OCI-LY7 (cell line): ENCODE data around the gene TAB3. TPM values are rescaled to one million over a fixed set of nuclear protein-coding genes. Genes with fewer than 3 reads are reported as not detected.

Experiments used
- BruUV-seq: library from RNA; stranded (reverse); fragments of 400-500 nt; replicated peaks from 2 replicates; lab custom pipeline; 2021; lab: Mats Ljungman, UMichigan
- CTCF ChIA-PET: fragments of 300-600 bp; sonication (Branson Sonifier 250); formaldehyde crosslinking; loops from one replicate; lab custom pipeline; 2022; ENCODE audit warnings: antibody characterized with exemption; ENCODE audit not compliant: unreplicated experiment; lab: Charles Lee
- POLR2A ChIA-PET: fragments of 300-600 bp; sonication (Branson Sonifier 250); formaldehyde crosslinking; loops from one replicate; lab custom pipeline; 2022; ENCODE audit warnings: antibody characterized with exemption; lab: Charles Lee
- DNase-seq: peaks from one replicate; pipeline ENCODE4 v3.0.0-alpha.2; 2015; ENCODE audit warnings: low spot score
- H2AFZ ChIP-seq: fragments of 200-600 bp; sonication (generic), shearing (Covaris generic); 2 replicates; pipeline ENCODE4 v1.6.1; 2014; ENCODE audit warnings: mild to moderate bottlenecking, antibody characterized with exemption, low read length, moderate library complexity
- H3K27ac ChIP-seq: fragments of 200-600 bp; sonication (generic); 2 replicates; pipeline ENCODE4 v1.5.1; 2014; ENCODE audit warnings: mixed run types, low read depth, mild to moderate bottlenecking, moderate library complexity, low read length, inconsistent platforms; ENCODE audit not compliant: poor library complexity, severe bottlenecking
- H3K36me3 ChIP-seq: fragments of 200-600 bp; sonication (generic); 2 replicates; pipeline ENCODE4 v1.6.1; 2014; ENCODE audit warnings: mild to moderate bottlenecking, antibody characterized with exemption, low read length, moderate library complexity, mixed read lengths; ENCODE audit not compliant: insufficient read depth
- H3K4me1 ChIP-seq: fragments of 200-600 bp; sonication (generic); 2 replicates; pipeline ENCODE4 v1.5.1; 2014; ENCODE audit warnings: mild to moderate bottlenecking, low read length; ENCODE audit not compliant: insufficient read depth, poor library complexity, severe bottlenecking
- H3K4me2 ChIP-seq: fragments of 200-600 bp; sonication (generic); 2 replicates; pipeline ENCODE4 v1.6.1; 2014; ENCODE audit warnings: mild to moderate bottlenecking, low read length
- H3K4me3 ChIP-seq: fragments of 200-600 bp; sonication (generic); 2 replicates; pipeline ENCODE4 v1.5.1; 2014; ENCODE audit warnings: mild to moderate bottlenecking, low read depth, low read length; ENCODE audit not compliant: poor library complexity, severe bottlenecking
- H3K79me2 ChIP-seq: fragments of 200-600 bp; sonication (generic); 2 replicates; pipeline ENCODE4 v1.6.1; 2016; ENCODE audit warnings: low read depth, mild to moderate bottlenecking, low read length, moderate library complexity, mixed read lengths; ENCODE audit not compliant: insufficient read depth
- H3K9me2 ChIP-seq: fragments of 200-600 bp; sonication (generic); 2 replicates; pipeline ENCODE4 v1.6.1; 2016; ENCODE audit warnings: mild to moderate bottlenecking, low read length, mixed read lengths; ENCODE audit not compliant: insufficient read depth
- H3K9me3 ChIP-seq: fragments of 200-600 bp; sonication (generic); 2 replicates; pipeline ENCODE4 v1.6.1; 2014; ENCODE audit warnings: mild to moderate bottlenecking, mixed run types, low read length, mixed read lengths
- H4K20me1 ChIP-seq: fragments of 200-600 bp; sonication (generic); 2 replicates; pipeline ENCODE4 v1.6.1; 2014; ENCODE audit warnings: mild to moderate bottlenecking, antibody characterized with exemption, low read length, moderate library complexity, mixed read lengths; ENCODE audit not compliant: insufficient read depth
- EZH2phosphoT487 ChIP-seq: fragments of 200-600 bp; sonication (generic); IDR thresholded peaks from 2 replicates; pipeline ENCODE4 v1.6.1; 2018; ENCODE audit warnings: low read depth, borderline replicate concordance, mild to moderate bottlenecking, mixed run types, antibody characterized with exemption, low read length, moderate library complexity, mixed read lengths
- intact Hi-C: fragments of 100-400 bp; cut with micrococcal nuclease; formaldehyde crosslinking; loops from one replicate; pipeline ENCODE4 v1.10.0; 2022; ENCODE audit not compliant: unreplicated experiment
- total RNA-seq, 2 experiments: library from RNA; depleted of rRNA in 1 of 2; stranded (reverse); fragments of >200 nt in 1 of 2; shearing (Covaris generic) in 1 of 2; gene quantifications; 2 replicates each; pipeline ENCODE4 v1.2.3, GENCODE V29; 2014 to 2022
- TF ChIP-seq, protein P1 (sequence below): fragments of 200-600 bp; sonication (generic); conservative IDR thresholded peaks from 2 replicates; pipeline ENCODE4 v1.5.1; 2014; ENCODE audit warnings: mild to moderate bottlenecking, antibody characterized with exemption, low read length, moderate library complexity, mixed read lengths

Gene TAB3
- total RNA-seq, 2 experiments from 2014 or later, result 13.8 to 14.6 TPM

DNA sequence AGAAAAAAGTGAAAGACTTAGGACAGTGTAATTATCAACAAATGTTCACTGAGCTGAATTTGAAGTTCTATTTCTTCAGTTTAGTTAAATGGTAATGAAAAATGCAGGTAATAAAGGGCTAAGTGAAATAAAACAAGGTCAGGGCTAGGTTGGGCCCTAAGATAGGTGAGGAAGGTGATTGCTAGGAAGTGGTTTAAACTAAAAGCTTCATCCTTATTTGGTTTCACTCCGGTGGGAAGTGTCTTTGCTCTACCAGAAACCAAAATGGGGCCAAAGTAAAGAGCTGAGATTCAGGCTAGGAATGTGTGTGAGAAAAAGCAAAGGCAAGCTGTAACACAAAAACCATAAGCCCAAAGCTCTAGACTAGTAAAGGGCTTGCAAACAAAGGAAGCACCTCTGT is 31.0 kb downstream of the TAB3 start:
- no peaks in the 10 kb centered on the region for H3K79me2 ChIP-seq
- H3K4me3 ChIP-seq, result no peak overlapping the region
- H3K27ac ChIP-seq, result no peak overlapping the region
- peaks cover 35% of the 10 kb centered on the region for H3K36me3 ChIP-seq
- ChIA-PET CTCF (no interaction called here), POLR2A (interaction anchor here (0.6 kb wide), 1 partner anchor 219 kb away, joined by 3 read pairs; no protein-coding TSS in a partner anchor)
- no peaks in the 10 kb centered on the region for H3K9me3 ChIP-seq
- H3K9me2 ChIP-seq, result no peaks in the 10 kb centered on the region
- no peak overlapping the region for H3K4me2 ChIP-seq
- intact Hi-C loops, result no loop called here
- DNase-seq, result no peak
- H2AFZ ChIP-seq, result no peak overlapping the region
- TF ChIP-seq, protein P1, sequence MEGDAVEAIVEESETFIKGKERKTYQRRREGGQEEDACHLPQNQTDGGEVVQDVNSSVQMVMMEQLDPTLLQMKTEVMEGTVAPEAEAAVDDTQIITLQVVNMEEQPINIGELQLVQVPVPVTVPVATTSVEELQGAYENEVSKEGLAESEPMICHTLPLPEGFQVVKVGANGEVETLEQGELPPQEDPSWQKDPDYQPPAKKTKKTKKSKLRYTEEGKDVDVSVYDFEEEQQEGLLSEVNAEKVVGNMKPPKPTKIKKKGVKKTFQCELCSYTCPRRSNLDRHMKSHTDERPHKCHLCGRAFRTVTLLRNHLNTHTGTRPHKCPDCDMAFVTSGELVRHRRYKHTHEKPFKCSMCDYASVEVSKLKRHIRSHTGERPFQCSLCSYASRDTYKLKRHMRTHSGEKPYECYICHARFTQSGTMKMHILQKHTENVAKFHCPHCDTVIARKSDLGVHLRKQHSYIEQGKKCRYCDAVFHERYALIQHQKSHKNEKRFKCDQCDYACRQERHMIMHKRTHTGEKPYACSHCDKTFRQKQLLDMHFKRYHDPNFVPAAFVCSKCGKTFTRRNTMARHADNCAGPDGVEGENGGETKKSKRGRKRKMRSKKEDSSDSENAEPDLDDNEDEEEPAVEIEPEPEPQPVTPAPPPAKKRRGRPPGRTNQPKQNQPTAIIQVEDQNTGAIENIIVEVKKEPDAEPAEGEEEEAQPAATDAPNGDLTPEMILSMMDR, result no peak
- TF ChIP-seq EZH2phosphoT487, result no peak
- H3K4me1 ChIP-seq, result no peaks in the 10 kb centered on the region
- no TSS peak for BruUV-seq
- H4K20me1 ChIP-seq, result no peaks in the 10 kb centered on the region

DNA sequence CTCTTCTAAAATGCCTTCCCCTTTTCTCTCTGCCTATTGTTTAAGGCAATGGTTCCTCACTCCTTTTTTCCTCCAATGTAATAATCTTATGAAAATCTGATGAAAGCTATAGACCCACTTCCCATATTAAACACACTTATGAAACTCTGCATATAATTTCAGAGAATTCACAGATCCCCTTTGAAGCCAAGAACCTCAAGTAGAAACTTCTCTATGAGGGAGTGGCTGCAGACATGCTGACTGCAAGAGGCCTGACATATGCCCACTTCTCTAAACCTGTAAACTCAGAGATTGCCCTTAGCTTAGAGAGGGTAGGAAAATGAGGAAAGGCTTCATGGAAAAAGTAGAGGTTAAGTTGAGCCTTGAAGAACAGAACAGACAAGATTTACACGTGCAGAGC is 37.6 kb downstream of the TAB3 start:
- intact Hi-C loops, result no loop called here
- H3K36me3 ChIP-seq, result peaks cover 18% of the 10 kb centered on the region
- POLR2A ChIA-PET, result no interaction called here
- H3K4me2 ChIP-seq, result no peak overlapping the region
- H3K79me2 ChIP-seq, result no peaks in the 10 kb centered on the region
- no peak for DNase-seq
- TF ChIP-seq, protein P1, result no peak
- TF ChIP-seq EZH2phosphoT487, result no peak
- BruUV-seq, result no TSS peak
- no peaks in the 10 kb centered on the region for H3K9me3 ChIP-seq
- H3K27ac ChIP-seq, result no peak overlapping the region
- H2AFZ ChIP-seq, result no peak overlapping the region
- H4K20me1 ChIP-seq, result no peaks in the 10 kb centered on the region
- CTCF ChIA-PET, result no interaction called here
- H3K9me2 ChIP-seq, result no peaks in the 10 kb centered on the region
- no peak overlapping the region for H3K4me3 ChIP-seq
- no peaks in the 10 kb centered on the region for H3K4me1 ChIP-seq

DNA sequence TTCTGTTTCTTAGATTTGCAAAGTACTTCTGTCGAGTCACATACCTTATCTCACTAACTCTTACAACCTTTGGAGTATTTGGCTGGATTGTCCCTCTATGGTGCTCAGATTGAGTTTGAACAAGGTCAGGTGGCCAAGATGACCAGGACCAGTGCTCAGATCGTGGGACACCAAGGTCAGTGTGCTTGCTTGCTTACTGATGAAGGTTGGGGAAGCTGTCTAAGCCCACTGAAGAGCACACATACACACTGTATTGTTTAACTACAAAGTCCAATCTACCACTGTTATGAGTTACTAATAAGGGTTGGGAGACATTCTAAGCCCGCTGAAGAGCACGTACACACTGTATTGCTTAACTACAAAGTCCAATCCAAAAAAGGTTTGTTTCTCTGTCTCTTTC is 53.7 kb downstream of the TAB3 start:
- peaks cover 29% of the 10 kb centered on the region for H3K36me3 ChIP-seq
- TF ChIP-seq, protein P1, result no peak
- no peak for TF ChIP-seq EZH2phosphoT487
- H4K20me1 ChIP-seq, result no peaks in the 10 kb centered on the region
- H3K79me2 ChIP-seq, result no peaks in the 10 kb centered on the region
- intact Hi-C loops, result no loop called here
- no peak for DNase-seq
- H2AFZ ChIP-seq, result no peak overlapping the region
- no peak overlapping the region for H3K27ac ChIP-seq
- ChIA-PET CTCF (no interaction called here), POLR2A (no interaction called here)
- no TSS peak for BruUV-seq
- no peaks in the 10 kb centered on the region for H3K9me3 ChIP-seq
- H3K9me2 ChIP-seq, result no peaks in the 10 kb centered on the region
- no peak overlapping the region for H3K4me3 ChIP-seq
- no peaks in the 10 kb centered on the region for H3K4me1 ChIP-seq
- H3K4me2 ChIP-seq, result no peak overlapping the region
